Heart left ventricle (tissue), 13 donors: ENCODE results near the gene TPPP3.

ENCODE experiments used
- POLR2A ChIP-seq, 2 donors: fragments of 450-650 bp; IDR thresholded peaks; one replicate each; pipeline ENCODE4 v1.6.1; 2017; ENCODE audit warnings: antibody characterized with exemption in 2 of 2, mild to moderate bottlenecking in 2 of 2, moderate library complexity in 2 of 2
- TF ChIP-seq, protein P1 (sequence below), 12 donors: fragments of 200-600 bp; sonication (generic) in 4 of 12; IDR thresholded peaks; one replicate each; pipeline versions ENCODE4 v1.5.0 to v1.8.0; 2018 to 2022; ENCODE audit warnings: antibody characterized with exemption in 12 of 12, mild to moderate bottlenecking in 5 of 12
- donor health status: ischemic (EF 13 %, LVEDD 7.1; RV severe dilation, severe dysfunction).
- donor health status: DM: no; HTN: yes; CAD: no.
- donor health status: DM: no; HTN: no; CAD: no.
- donor health status: ischemic (EF 25% LVEDD 6.9; RV normal size, moderate dysfunction).
- donor health status: ischemic (EF 25% LVEDD 5.7; RV mildly dilated, moderate dysfunction).
- donor health status: ischemic (EF 35%, LVEDD 5.7; RV mildly dilated, moderate dysfunction).
- donor health status: nonischemic (EF 11% LVEDD 7.7; RV severe dilation, severe dysfunction).
- donor health status: DM: yes; HTN: yes; CAD: no.
- donor health status: PGD.
- donor health status: ischemic (EF 29% LVEDD 5.4; RV normal size, mild dysfunction).
- donor health status: nonischemic (EF 23%, LVEDD 6.1; RV moderate dilation, normal function).

DNA sequence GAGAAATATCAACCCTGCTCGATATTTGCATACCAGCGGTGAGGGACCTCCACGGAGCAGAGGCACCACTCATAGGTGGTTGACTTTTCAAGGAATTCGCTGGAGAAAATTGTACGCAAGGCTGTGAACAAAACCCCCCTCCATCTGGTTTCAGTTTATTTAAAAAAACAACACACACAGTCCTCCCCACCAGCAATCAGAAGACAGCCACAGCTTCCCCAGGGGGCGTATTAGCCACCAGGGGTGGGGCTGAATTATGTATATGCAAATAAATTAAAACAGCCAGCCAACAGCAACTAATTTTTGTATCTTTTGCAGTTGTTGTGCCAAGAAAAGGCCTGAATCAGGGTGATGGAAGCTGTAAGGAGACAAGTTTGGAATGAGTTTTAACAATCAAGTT lies 31.8 kb upstream of the TPPP3 start:
- TF ChIP-seq, protein P1, sequence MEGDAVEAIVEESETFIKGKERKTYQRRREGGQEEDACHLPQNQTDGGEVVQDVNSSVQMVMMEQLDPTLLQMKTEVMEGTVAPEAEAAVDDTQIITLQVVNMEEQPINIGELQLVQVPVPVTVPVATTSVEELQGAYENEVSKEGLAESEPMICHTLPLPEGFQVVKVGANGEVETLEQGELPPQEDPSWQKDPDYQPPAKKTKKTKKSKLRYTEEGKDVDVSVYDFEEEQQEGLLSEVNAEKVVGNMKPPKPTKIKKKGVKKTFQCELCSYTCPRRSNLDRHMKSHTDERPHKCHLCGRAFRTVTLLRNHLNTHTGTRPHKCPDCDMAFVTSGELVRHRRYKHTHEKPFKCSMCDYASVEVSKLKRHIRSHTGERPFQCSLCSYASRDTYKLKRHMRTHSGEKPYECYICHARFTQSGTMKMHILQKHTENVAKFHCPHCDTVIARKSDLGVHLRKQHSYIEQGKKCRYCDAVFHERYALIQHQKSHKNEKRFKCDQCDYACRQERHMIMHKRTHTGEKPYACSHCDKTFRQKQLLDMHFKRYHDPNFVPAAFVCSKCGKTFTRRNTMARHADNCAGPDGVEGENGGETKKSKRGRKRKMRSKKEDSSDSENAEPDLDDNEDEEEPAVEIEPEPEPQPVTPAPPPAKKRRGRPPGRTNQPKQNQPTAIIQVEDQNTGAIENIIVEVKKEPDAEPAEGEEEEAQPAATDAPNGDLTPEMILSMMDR (IDR thresholded peaks at IDR 0.05), result no peak
- TF ChIP-seq POLR2A (IDR thresholded peaks at IDR 0.05), result no peak
